ENCODE measurements around the gene DND1.
"Not testable (repeated sequence)": the region's sequence is repeated elsewhere in the genome, so short reads cannot be mapped to it uniquely, and the experiment has no call there.

DND1 gene

GRCh38 chr5:140628711-140629110 lies 44.7 kb downstream of the DND1 start:
- no peak for DNase-seq

GRCh38 chr5:140627972-140628371 lies 45.4 kb downstream of the DND1 start:
- DNase-seq: no peak

- not testable (repeated sequence) for DNase-seq
These were observed 48.5 kb downstream of the DND1 start for GRCh38 chr5:140624886-140625285.

- not testable (repeated sequence) for DNase-seq
These were observed 50.3 kb downstream of the DND1 start for GRCh38 chr5:140623061-140623460.

- no peak for DNase-seq
These were observed 51.1 kb downstream of the DND1 start for GRCh38 chr5:140622301-140622700.
